Kasumi-1 (cell line): ENCODE measurements around the gene GSTM4.

Experiments used
- DNase-seq, 2 experiments: peaks; one replicate each; lab custom pipeline; 2025; lab: John Stamatoyannopoulos, UW

The GSTM4 gene

GRCh38 chr1:109624201-109625010, 31.5 kb upstream of the GSTM4 start:
- peak; percentile 83 to 86 for DNase-seq

GRCh38 chr1:109625176-109625575, 30.7 kb upstream of the GSTM4 start:
- DNase-seq = no peak

- no peak for DNase-seq
Measured at GRCh38 chr1:109625601-109626560, 30.0 kb upstream of the GSTM4 start.

- DNase-seq = no peak
Measured at GRCh38 chr1:109626682-109627408, 29.1 kb upstream of the GSTM4 start.

GRCh38 chr1:109627692-109628399, 28.1 kb upstream of the GSTM4 start:
- DNase-seq = no peak

- no peak for DNase-seq
Measured at GRCh38 chr1:109628540-109629321, 27.2 kb upstream of the GSTM4 start.

GRCh38 chr1:109629372-109630030, 26.4 kb upstream of the GSTM4 start:
- no peak for DNase-seq

GRCh38 chr1:109630081-109630897, 25.6 kb upstream of the GSTM4 start:
- DNase-seq = no peak

GRCh38 chr1:109630898-109631512, 24.9 kb upstream of the GSTM4 start:
- no peak for DNase-seq

- no peak for DNase-seq
Measured at GRCh38 chr1:109631513-109632505, 24.1 kb upstream of the GSTM4 start.

- no peak for DNase-seq
Measured at GRCh38 chr1:109632671-109633346, 23.1 kb upstream of the GSTM4 start.

GRCh38 chr1:109634292-109634691, 21.6 kb upstream of the GSTM4 start:
- DNase-seq = no peak

GRCh38 chr1:109634771-109635750, 20.8 kb upstream of the GSTM4 start:
- DNase-seq = no peak

- no peak for DNase-seq
Measured at GRCh38 chr1:109635862-109636200, 20.1 kb upstream of the GSTM4 start.

- no peak for DNase-seq
Measured at GRCh38 chr1:109636201-109636952, 19.5 kb upstream of the GSTM4 start.
